AG04450 (cell line): Measurements from ENCODE around the gene ADAMTS17. TPM values are rescaled to one million over a fixed set of nuclear protein-coding genes. Genes with fewer than 3 reads are reported as not detected.

Source experiments
- CTCF ChIA-PET: fragments of 300-600, 350-600 bp; formaldehyde crosslinking; extraction: SDS; loops from one replicate; lab custom pipeline; 2022; ENCODE audit warnings: antibody characterized with exemption, inconsistent platforms; lab: Charles Lee
- POLR2A ChIA-PET: fragments of 350-600 bp; formaldehyde crosslinking; extraction: SDS; loops from one replicate; lab custom pipeline; 2021; ENCODE audit warnings: antibody characterized with exemption, inconsistent platforms; lab: Yijun Ruan, JAX
- DNase-seq: peaks from one replicate; pipeline ENCODE4 v3.0.0-alpha.2; 2011; ENCODE audit warnings: low read depth, low spot score
- H3K27ac ChIP-seq: one replicate; pipeline ENCODE4 v1.5.1; 2012; ENCODE audit warnings: low read depth, low read length, control low read depth
- H3K27me3 ChIP-seq: one replicate; pipeline ENCODE4 v1.6.0; 2012; ENCODE audit warnings: low read length; ENCODE audit not compliant: control insufficient read depth, insufficient read depth
- H3K4me3 ChIP-seq: 2 replicates; pipeline ENCODE4 v1.5.1; 2011; ENCODE audit warnings: mild to moderate bottlenecking, low read depth, low read length, control low read depth
- H3K9me3 ChIP-seq: 2 replicates; pipeline ENCODE4 v1.5.1; 2012; ENCODE audit warnings: low read length; ENCODE audit not compliant: control insufficient read depth, insufficient read depth
- polyA plus RNA-seq: library from polyadenylated mRNA; depleted of rRNA; stranded (reverse); fragments of >200 nt; gene quantifications from 2 replicates; pipeline ENCODE4 v1.2.3, GENCODE V29; 2011
- TF ChIP-seq, protein P1 (sequence below): IDR thresholded peaks from 2 replicates; pipeline ENCODE4 v1.5.1; 2011; ENCODE audit warnings: low read depth, low read length, control low read depth, inconsistent platforms

ADAMTS17 gene
- polyA plus RNA-seq, 1 experiment, result 0.06 TPM

DNA sequence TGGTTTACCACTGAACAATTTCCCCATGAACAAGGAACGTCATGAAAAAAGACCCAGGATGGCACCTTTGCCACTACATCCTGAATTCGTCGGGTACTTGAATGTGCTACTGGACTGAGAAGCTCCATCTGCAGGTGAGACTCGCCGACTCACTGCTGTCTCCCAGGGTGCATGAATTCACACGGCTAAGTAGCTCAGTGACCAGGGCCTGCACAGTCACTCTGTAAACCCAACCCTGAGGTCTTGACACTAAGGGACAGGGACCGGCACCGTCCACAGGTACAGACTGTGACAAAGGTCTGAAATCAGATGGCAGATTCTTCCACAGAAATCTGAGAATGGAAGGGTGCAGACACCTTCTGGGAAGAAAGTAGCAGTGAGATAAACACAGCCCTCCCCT lies 187.4 kb downstream of the ADAMTS17 start:
- H3K27me3 ChIP-seq, result no peaks in the 10 kb centered on the region
- DNase-seq, result no peak
- ChIA-PET POLR2A (no interaction called here), CTCF (no interaction called here)
- TF ChIP-seq, protein P1, sequence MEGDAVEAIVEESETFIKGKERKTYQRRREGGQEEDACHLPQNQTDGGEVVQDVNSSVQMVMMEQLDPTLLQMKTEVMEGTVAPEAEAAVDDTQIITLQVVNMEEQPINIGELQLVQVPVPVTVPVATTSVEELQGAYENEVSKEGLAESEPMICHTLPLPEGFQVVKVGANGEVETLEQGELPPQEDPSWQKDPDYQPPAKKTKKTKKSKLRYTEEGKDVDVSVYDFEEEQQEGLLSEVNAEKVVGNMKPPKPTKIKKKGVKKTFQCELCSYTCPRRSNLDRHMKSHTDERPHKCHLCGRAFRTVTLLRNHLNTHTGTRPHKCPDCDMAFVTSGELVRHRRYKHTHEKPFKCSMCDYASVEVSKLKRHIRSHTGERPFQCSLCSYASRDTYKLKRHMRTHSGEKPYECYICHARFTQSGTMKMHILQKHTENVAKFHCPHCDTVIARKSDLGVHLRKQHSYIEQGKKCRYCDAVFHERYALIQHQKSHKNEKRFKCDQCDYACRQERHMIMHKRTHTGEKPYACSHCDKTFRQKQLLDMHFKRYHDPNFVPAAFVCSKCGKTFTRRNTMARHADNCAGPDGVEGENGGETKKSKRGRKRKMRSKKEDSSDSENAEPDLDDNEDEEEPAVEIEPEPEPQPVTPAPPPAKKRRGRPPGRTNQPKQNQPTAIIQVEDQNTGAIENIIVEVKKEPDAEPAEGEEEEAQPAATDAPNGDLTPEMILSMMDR, result no peak
- H3K4me3 ChIP-seq, result no peak overlapping the region
- peaks cover 28% of the 10 kb centered on the region for H3K9me3 ChIP-seq
- no peak overlapping the region for H3K27ac ChIP-seq

DNA sequence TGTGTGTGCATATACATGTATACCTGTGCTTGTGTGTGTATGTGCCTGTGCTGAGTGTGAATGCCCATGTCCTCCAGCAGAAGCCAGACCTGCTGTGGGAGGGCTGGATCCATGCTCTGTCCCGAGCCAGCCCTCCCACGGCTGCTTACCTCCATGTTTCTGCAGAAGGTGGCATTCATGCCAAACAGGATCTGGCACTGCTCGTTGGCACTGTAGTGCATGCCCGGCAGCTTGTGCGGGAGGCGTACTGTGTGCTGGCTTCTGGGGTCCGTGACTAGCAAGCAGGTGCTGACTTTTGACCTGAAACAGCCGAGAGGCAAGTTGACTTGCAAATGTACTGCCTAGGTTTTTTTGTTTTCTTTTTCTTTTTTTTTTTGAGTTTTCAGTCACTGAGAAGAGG lies 189.3 kb downstream of the ADAMTS17 start:
- no peaks in the 10 kb centered on the region for H3K27me3 ChIP-seq
- TF ChIP-seq, protein P1, result no peak
- H3K4me3 ChIP-seq, result no peak overlapping the region
- H3K9me3 ChIP-seq, result peaks cover 34% of the 10 kb centered on the region
- no peak overlapping the region for H3K27ac ChIP-seq
- ChIA-PET POLR2A (no interaction called here), CTCF (no interaction called here)
- no peak for DNase-seq

DNA sequence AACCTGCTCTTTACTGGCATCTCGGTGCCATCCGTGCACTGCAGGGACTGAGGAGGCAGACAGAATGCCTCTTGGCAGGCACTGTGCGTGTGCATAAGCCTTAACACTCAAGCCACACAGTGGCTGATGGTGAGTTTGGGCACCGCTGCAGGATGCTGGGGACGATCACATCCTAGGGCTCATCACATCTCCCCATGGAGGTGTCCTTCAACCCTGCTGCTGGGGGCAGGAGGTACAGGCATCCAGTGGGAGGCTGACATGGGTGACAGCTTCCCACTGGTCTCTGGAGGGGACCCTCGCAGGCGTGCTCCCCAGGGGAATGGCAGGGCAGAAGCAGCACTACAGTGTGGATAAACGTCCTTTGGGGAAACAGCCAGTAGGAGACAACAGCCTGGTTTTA lies 190.9 kb downstream of the ADAMTS17 start:
- no peak for DNase-seq
- POLR2A ChIA-PET, result no interaction called here
- Histone ChIP-seq H3K27me3 (no peaks in the 10 kb centered on the region), H3K4me3 (no peak overlapping the region), H3K9me3 (peaks cover 34% of the 10 kb centered on the region), H3K27ac (no peak overlapping the region)
- CTCF ChIA-PET, result no interaction called here
- TF ChIP-seq, protein P1, result no peak

DNA sequence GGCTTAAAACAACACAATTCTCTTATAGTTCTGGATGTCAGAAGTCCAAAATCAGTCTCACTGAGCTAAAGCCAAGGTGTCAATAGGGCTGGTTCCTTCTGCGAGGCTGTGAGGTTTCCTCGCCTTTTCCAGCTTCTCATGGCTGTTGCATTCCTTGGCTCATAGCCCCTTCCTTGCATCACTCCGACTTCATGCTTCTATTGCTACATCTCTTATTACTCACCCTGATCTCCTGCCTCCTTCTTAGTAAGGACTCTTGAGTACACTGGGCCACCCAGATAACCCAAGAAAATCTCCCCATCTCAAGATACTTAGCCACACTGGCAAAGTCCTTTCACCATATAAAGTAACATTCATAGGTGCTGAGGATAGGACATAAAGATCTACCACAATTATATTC lies 193.9 kb downstream of the ADAMTS17 start:
- CTCF ChIA-PET, result no interaction called here
- POLR2A ChIA-PET, result no interaction called here
- H3K9me3 ChIP-seq, result peaks cover 29% of the 10 kb centered on the region

DNA sequence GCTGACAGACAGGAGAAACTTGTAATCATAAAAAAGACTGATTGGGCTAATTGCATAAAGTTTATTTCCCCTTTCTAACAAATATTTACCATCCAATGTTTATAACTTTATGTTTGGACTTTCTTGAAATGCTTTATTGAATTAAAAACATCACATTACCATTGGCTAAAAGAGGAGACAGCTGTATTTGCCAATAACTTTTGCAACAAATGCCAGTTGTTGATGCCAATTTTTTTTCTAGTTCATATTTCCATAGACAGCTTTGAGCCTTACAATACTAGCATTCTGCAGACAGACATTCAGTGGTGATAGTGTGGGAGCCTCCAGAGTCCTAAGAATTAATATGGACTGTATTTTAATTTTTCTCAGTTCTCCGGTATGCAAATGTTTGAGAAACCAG lies 198.4 kb downstream of the ADAMTS17 start:
- ChIA-PET POLR2A (no interaction called here), CTCF (no interaction called here)
- Histone ChIP-seq H3K27ac (no peak overlapping the region), H3K4me3 (no peak overlapping the region), H3K27me3 (no peaks in the 10 kb centered on the region), H3K9me3 (peaks cover 5% of the 10 kb centered on the region)
- TF ChIP-seq, protein P1, result no peak
- no peak for DNase-seq

More for the DNA sequence above, 193.9 kb downstream of the ADAMTS17 start:
- no peak overlapping the region for H3K27ac ChIP-seq
- H3K4me3 ChIP-seq, result no peak overlapping the region
- no peak for DNase-seq
- TF ChIP-seq, protein P1, result no peak
- H3K27me3 ChIP-seq, result no peaks in the 10 kb centered on the region
